Ishikawa (cell line): ENCODE measurements around the gene CHST11.

Experiments used
- CEBPB ChIP-seq: IDR thresholded peaks from 2 replicates; pipeline ENCODE4 v1.6.1; 2012
- CREB1 ChIP-seq: IDR thresholded peaks from 2 replicates; pipeline ENCODE4 v1.6.1; 2012; ENCODE audit warnings: low read depth
- EP300 ChIP-seq: IDR thresholded peaks from 2 replicates; pipeline ENCODE4 v1.6.1; 2012; ENCODE audit warnings: borderline replicate concordance
- FOXM1 ChIP-seq: IDR thresholded peaks from 2 replicates; pipeline ENCODE4 v1.6.1; 2012; ENCODE audit warnings: low read depth, borderline replicate concordance
- MAX ChIP-seq: IDR thresholded peaks from 2 replicates; pipeline ENCODE4 v1.6.1; 2012
- NFIC ChIP-seq: IDR thresholded peaks from 2 replicates; pipeline ENCODE4 v1.6.1; 2012
- RAD21 ChIP-seq: IDR thresholded peaks from 2 replicates; pipeline ENCODE4 v1.6.1; 2012; ENCODE audit warnings: low read depth
- REST ChIP-seq: IDR thresholded peaks from 2 replicates; pipeline ENCODE4 v1.6.1; 2012; ENCODE audit warnings: low read depth, mild to moderate bottlenecking
- TAF1 ChIP-seq: IDR thresholded peaks from 2 replicates; pipeline ENCODE4 v1.6.1; 2012; ENCODE audit warnings: low read depth, mild to moderate bottlenecking
- TCF12 ChIP-seq: IDR thresholded peaks from 2 replicates; pipeline ENCODE4 v1.6.1; 2012; ENCODE audit warnings: low read depth
- TEAD4 ChIP-seq: IDR thresholded peaks from 2 replicates; pipeline ENCODE4 v1.6.1; 2012
- USF1 ChIP-seq: IDR thresholded peaks from 2 replicates; pipeline ENCODE4 v1.6.1; 2012
- YY1 ChIP-seq: IDR thresholded peaks from 2 replicates; pipeline ENCODE4 v1.6.1; 2012; ENCODE audit warnings: low read depth
- ZBTB7A ChIP-seq: IDR thresholded peaks from 2 replicates; pipeline ENCODE4 v1.6.1; 2012; ENCODE audit warnings: low read depth

DNA sequence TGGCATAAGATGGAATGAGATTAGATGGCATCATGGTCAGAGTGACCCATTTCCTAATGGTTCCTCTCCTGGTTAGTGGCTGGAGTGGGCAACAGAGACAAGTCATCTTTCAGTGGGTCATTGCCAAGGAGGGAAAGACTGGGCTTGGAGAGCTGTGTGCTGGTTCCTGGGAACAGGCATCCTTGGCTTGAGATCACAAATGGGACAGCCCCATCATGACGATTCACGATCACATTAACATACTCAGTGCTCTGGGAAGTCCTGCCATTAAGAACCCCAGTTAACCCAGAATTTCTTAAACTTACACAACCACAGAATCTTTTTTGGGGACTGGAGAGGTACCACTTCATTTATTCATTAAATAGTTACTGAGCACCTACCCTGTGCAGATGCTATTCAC lies 27.3 kb downstream of the CHST11 start:
- no peak for TF ChIP-seq YY1
- TF ChIP-seq RAD21 = no peak
- no peak for TF ChIP-seq CEBPB
- no peak for TF ChIP-seq MAX
- no peak for TF ChIP-seq TAF1
- no peak for TF ChIP-seq REST
- no peak for TF ChIP-seq TCF12
- no peak for TF ChIP-seq CREB1
- no peak for TF ChIP-seq TEAD4
- TF ChIP-seq NFIC = no peak
- no peak for TF ChIP-seq EP300
- TF ChIP-seq FOXM1 = no peak
- no peak for TF ChIP-seq ZBTB7A
- no peak for TF ChIP-seq USF1
